COLO829 (cell line): Measurements from ENCODE around the gene LDB2.
"Not testable (repeated sequence)": the region's sequence is repeated elsewhere in the genome, so short reads cannot be mapped to it uniquely, and the experiment has no call there.

Experiments used
- DNase-seq: peaks from one replicate; pipeline ENCODE4 v3.0.0; 2012; ENCODE audit warnings: low spot score

LDB2 gene

GRCh38 chr4:16596267-16596666, 302.2 kb downstream of the LDB2 start:
- DNase-seq, result no peak

GRCh38 chr4:16594128-16594527, 304.3 kb downstream of the LDB2 start:
- no peak for DNase-seq

- DNase-seq, result no peak
Observed at GRCh38 chr4:16593386-16593785, 305.1 kb downstream of the LDB2 start.

GRCh38 chr4:16591272-16591826, 307.1 kb downstream of the LDB2 start:
- no peak for DNase-seq

- no peak for DNase-seq
Observed at GRCh38 chr4:16590797-16591196, 307.6 kb downstream of the LDB2 start.

GRCh38 chr4:16588651-16589050, 309.8 kb downstream of the LDB2 start:
- DNase-seq, result no peak

GRCh38 chr4:16588149-16588548, 310.3 kb downstream of the LDB2 start:
- no peak for DNase-seq

GRCh38 chr4:16585053-16585452, 313.4 kb downstream of the LDB2 start:
- DNase-seq, result no peak

- no peak for DNase-seq
Observed at GRCh38 chr4:16583764-16584163, 314.7 kb downstream of the LDB2 start.

- DNase-seq, result no peak
Observed at GRCh38 chr4:16582526-16582925, 315.9 kb downstream of the LDB2 start.

GRCh38 chr4:16582036-16582435, 316.4 kb downstream of the LDB2 start:
- no peak for DNase-seq

GRCh38 chr4:16581117-16581516, 317.3 kb downstream of the LDB2 start:
- DNase-seq, result no peak

GRCh38 chr4:16580514-16580913, 317.9 kb downstream of the LDB2 start:
- DNase-seq, result no peak

- DNase-seq, result no peak
Observed at GRCh38 chr4:16579866-16580265, 318.6 kb downstream of the LDB2 start.

GRCh38 chr4:16577177-16577576, 321.3 kb downstream of the LDB2 start:
- DNase-seq, result no peak

- no peak for DNase-seq
Observed at GRCh38 chr4:16574981-16575380, 323.5 kb downstream of the LDB2 start.

GRCh38 chr4:16573739-16574138, 324.7 kb downstream of the LDB2 start:
- no peak for DNase-seq

- no peak for DNase-seq
Observed at GRCh38 chr4:16573206-16573605, 325.2 kb downstream of the LDB2 start.

- no peak for DNase-seq
Observed at GRCh38 chr4:16572631-16573030, 325.8 kb downstream of the LDB2 start.

GRCh38 chr4:16572161-16572560, 326.3 kb downstream of the LDB2 start:
- DNase-seq, result no peak

GRCh38 chr4:16569790-16570189, 328.7 kb downstream of the LDB2 start:
- DNase-seq, result no peak

- DNase-seq, result not testable (repeated sequence)
Observed at GRCh38 chr4:16557316-16557715, 341.1 kb downstream of the LDB2 start.

- no peak for DNase-seq
Observed at GRCh38 chr4:16555156-16555555, 343.3 kb downstream of the LDB2 start.

- DNase-seq, result no peak
Observed at GRCh38 chr4:16550531-16550930, 347.9 kb downstream of the LDB2 start.

GRCh38 chr4:16545656-16546055, 352.8 kb downstream of the LDB2 start:
- DNase-seq, result no peak
